HCT116 (cell line): ENCODE measurements around the gene ARHGEF11. TPM values are rescaled to one million over a fixed set of nuclear protein-coding genes. Genes with fewer than 3 reads are reported as not detected.

Source experiments
- ATAC-seq: fragments of 200-7000 bp; cut with Tn5 transposase; 2 replicates; pipeline ENCODE4 v1.9.1; 2020; ENCODE audit warnings: mild to moderate bottlenecking, moderate library complexity
- BruUV-seq: library from RNA; stranded (reverse); fragments of 400-500 nt; replicated peaks from 2 replicates; lab custom pipeline; 2021; lab: Mats Ljungman, UMichigan
- CTCF ChIA-PET: fragments of 300-600 bp; sonication (Branson Sonifier 250); formaldehyde crosslinking; loops from one replicate; lab custom pipeline; 2021; ENCODE audit warnings: antibody characterized with exemption; lab: Charles Lee
- POLR2A ChIA-PET: fragments of 300-600, 350-600 bp; sonication (Branson Sonifier 250); formaldehyde crosslinking; loops from one replicate; lab custom pipeline; 2021; ENCODE audit warnings: antibody characterized with exemption; lab: Charles Lee
- RAD21 ChIA-PET, 2 experiments: fragments of 300-600 bp; sonication (Branson Sonifier 250); formaldehyde crosslinking; loops; one replicate each; lab custom pipeline; 2023; ENCODE audit warnings: low total read pairs in 2 of 2; ENCODE audit not compliant: uncharacterized antibody in 2 of 2, unreplicated experiment in 2 of 2, low non-redundant PET in 1 of 2; lab: Charles Lee
- DNase-seq: peaks from one replicate; pipeline ENCODE4 v3.0.0-alpha.2; 2010; ENCODE audit warnings: low read depth, low spot score
- H2AFZ ChIP-seq: fragments of 200-600 bp; shearing (Covaris generic), sonication (generic); 2 replicates; pipeline ENCODE4 v1.6.1; 2017; ENCODE audit warnings: low read depth, mixed run types, mixed read lengths, antibody characterized with exemption, low read length; ENCODE audit not compliant: poor library complexity, severe bottlenecking
- H3K27ac ChIP-seq: 2 replicates; pipeline ENCODE4 v1.5.1; 2012; ENCODE audit warnings: low read depth, low read length
- H3K27me3 ChIP-seq: fragments of 200-600 bp; sonication (generic); 2 replicates; pipeline ENCODE4 v1.6.1; 2016; ENCODE audit warnings: mixed run types, low read length, mixed read lengths; ENCODE audit not compliant: insufficient read depth
- H3K36me3 ChIP-seq, 2 experiments: fragments of 200-500 bp in 1 of 2; fragments of 200-600 bp in 1 of 2; sonication (Bioruptor generic) in 1 of 2; sonication (generic) in 1 of 2; 2 replicates each; pipeline versions ENCODE4 v1.5.1 to v1.6.1; 2014 to 2016; ENCODE audit warnings: low read length in 2 of 2, inconsistent platforms in 1 of 2, mixed read lengths in 1 of 2, mixed run types in 1 of 2; ENCODE audit not compliant: insufficient read depth in 2 of 2, control insufficient read depth in 1 of 2
- H3K4me1 ChIP-seq, 2 experiments: fragments of 200-600 bp in 1 of 2; sonication (generic) in 1 of 2; 2 replicates each; pipeline versions ENCODE4 v1.5.1 to v1.6.1; 2012 to 2017; ENCODE audit warnings: low read length in 2 of 2, inconsistent platforms in 1 of 2, mild to moderate bottlenecking in 1 of 2, mixed read lengths in 1 of 2, mixed run types in 1 of 2, moderate library complexity in 1 of 2; ENCODE audit not compliant: insufficient read depth in 2 of 2, control insufficient read depth in 1 of 2
- H3K4me2 ChIP-seq: fragments of 200-600 bp; sonication (generic); 2 replicates; pipeline ENCODE4 v1.6.1; 2017; ENCODE audit warnings: mixed run types, low read length, mixed read lengths
- H3K4me3 ChIP-seq, 2 experiments: fragments of 200-600 bp in 1 of 2; sonication (generic) in 1 of 2; replicated peaks in 1 of 2; 2 replicates each; pipeline ENCODE4 v1.5.1; 2011 to 2016; ENCODE audit warnings: low read length in 2 of 2, control low read depth in 1 of 2, low read depth in 1 of 2, mild to moderate bottlenecking in 1 of 2, mixed read lengths in 1 of 2, mixed run types in 1 of 2
- H3K79me2 ChIP-seq: fragments of 200-600 bp; sonication (generic); 2 replicates; pipeline ENCODE4 v1.6.1; 2017; ENCODE audit warnings: mild to moderate bottlenecking, mixed run types, low read length, moderate library complexity, mixed read lengths; ENCODE audit not compliant: insufficient read depth
- H3K9ac ChIP-seq: fragments of 200-600 bp; sonication (generic); 2 replicates; pipeline ENCODE4 v1.6.1; 2016; ENCODE audit warnings: low read length, mixed read lengths
- H3K9me2 ChIP-seq: fragments of 200-600 bp; sonication (generic), shearing (Covaris generic); 2 replicates; pipeline ENCODE4 v1.6.1; 2017; ENCODE audit warnings: mixed run types, mild to moderate bottlenecking, moderate library complexity; ENCODE audit not compliant: insufficient read depth
- H3K9me3 ChIP-seq, 2 experiments: fragments of 200-500 bp in 1 of 2; fragments of 200-600 bp in 1 of 2; sonication (Bioruptor generic) in 1 of 2; sonication (generic) in 1 of 2; 2 replicates each; pipeline ENCODE4 v1.6.1; 2014 to 2017; ENCODE audit warnings: low read length in 2 of 2, mixed read lengths in 2 of 2, inconsistent platforms in 1 of 2, low read depth in 1 of 2, mild to moderate bottlenecking in 1 of 2, mixed run types in 1 of 2, moderate library complexity in 1 of 2; ENCODE audit not compliant: control insufficient read depth in 1 of 2, insufficient read depth in 1 of 2
- H4K20me1 ChIP-seq: fragments of 200-600 bp; sonication (generic), shearing (Covaris generic); 2 replicates; pipeline ENCODE4 v1.6.1; 2017; ENCODE audit warnings: mixed run types, mild to moderate bottlenecking, moderate library complexity; ENCODE audit not compliant: insufficient read depth
- CEBPB ChIP-seq: IDR thresholded peaks from 2 replicates; pipeline ENCODE4 v1.6.1; 2012; ENCODE audit warnings: low read depth
- EGR1 ChIP-seq: IDR thresholded peaks from 2 replicates; pipeline ENCODE4 v1.6.1; 2012; ENCODE audit warnings: low read depth
- ELF1 ChIP-seq: IDR thresholded peaks from 2 replicates; pipeline ENCODE4 v1.6.1; 2012; ENCODE audit warnings: low read depth, borderline replicate concordance
- EZH2 ChIP-seq: fragments of 200-600 bp; sonication (generic); IDR thresholded peaks from 2 replicates; pipeline ENCODE4 v1.6.1; 2017; ENCODE audit warnings: antibody characterized with exemption, mixed run types
- FOSL1 ChIP-seq: IDR thresholded peaks from 2 replicates; pipeline ENCODE4 v1.6.1; 2012; ENCODE audit warnings: low read depth
- MAX ChIP-seq: IDR thresholded peaks from 2 replicates; pipeline ENCODE4 v1.6.1; 2012
- POLR2A ChIP-seq: IDR thresholded peaks from 2 replicates; pipeline ENCODE4 v1.7.0; 2011; ENCODE audit warnings: borderline replicate concordance; ENCODE audit not compliant: insufficient read depth, insufficient read length; ENCODE audit errors: extremely low read depth
- POLR2AphosphoS5 ChIP-seq: IDR thresholded peaks from 2 replicates; pipeline ENCODE4 v1.6.1; 2011; ENCODE audit warnings: mild to moderate bottlenecking, low read depth, low read length, moderate library complexity
- RAD21 ChIP-seq: IDR thresholded peaks from 2 replicates; pipeline ENCODE4 v1.6.1; 2012; ENCODE audit warnings: low read depth, mild to moderate bottlenecking
- REST ChIP-seq: IDR thresholded peaks from 2 replicates; pipeline ENCODE4 v1.6.1; 2012; ENCODE audit warnings: low read depth
- SIN3A ChIP-seq: IDR thresholded peaks from 2 replicates; pipeline ENCODE4 v1.6.1; 2012; ENCODE audit warnings: low read depth
- SP1 ChIP-seq: IDR thresholded peaks from 2 replicates; pipeline ENCODE4 v1.6.1; 2012; ENCODE audit warnings: low read depth
- SRF ChIP-seq: IDR thresholded peaks from 2 replicates; pipeline ENCODE4 v1.6.1; 2012; ENCODE audit warnings: low read depth
- TCF7L2 ChIP-seq: IDR thresholded peaks from 2 replicates; pipeline ENCODE4 v1.7.0; 2011; ENCODE audit warnings: borderline replicate concordance, inconsistent platforms; ENCODE audit not compliant: insufficient read depth, insufficient read length; ENCODE audit errors: extremely low read depth
- YY1 ChIP-seq: IDR thresholded peaks from 2 replicates; pipeline ENCODE4 v1.6.1; 2011; ENCODE audit warnings: low read length, low read depth, moderate library complexity, mild to moderate bottlenecking; ENCODE audit not compliant: insufficient replicate concordance; ENCODE audit errors: extremely low read depth
- intact Hi-C: fragments of 100-400 bp; cut with micrococcal nuclease; formaldehyde crosslinking; loops from 2 replicates; pipeline ENCODE4 v1.10.0; 2022
- total RNA-seq: library from RNA; stranded (reverse); gene quantifications from one replicate; pipeline ENCODE4 v1.2.1, GENCODE V29; 2021; ENCODE audit not compliant: unreplicated experiment
- TF ChIP-seq, protein P1 (sequence below), 3 experiments: fragments of 200-600 bp in 1 of 3; sonication (generic) in 1 of 3; IDR thresholded peaks in 2 of 3; conservative IDR thresholded peaks in 1 of 3; 2 replicates each; pipeline ENCODE4 v1.5.1; 2012 to 2017; ENCODE audit warnings: low read depth in 2 of 3, low read length in 2 of 3, antibody characterized with exemption in 1 of 3, borderline replicate concordance in 1 of 3, control low read depth in 1 of 3, mild to moderate bottlenecking in 1 of 3, mixed read lengths in 1 of 3, mixed run types in 1 of 3, moderate library complexity in 1 of 3; ENCODE audit not compliant: insufficient read depth in 1 of 3

ARHGEF11 gene
- total RNA-seq, 1 experiment from 2014 or later, result 28.9 TPM

DNA sequence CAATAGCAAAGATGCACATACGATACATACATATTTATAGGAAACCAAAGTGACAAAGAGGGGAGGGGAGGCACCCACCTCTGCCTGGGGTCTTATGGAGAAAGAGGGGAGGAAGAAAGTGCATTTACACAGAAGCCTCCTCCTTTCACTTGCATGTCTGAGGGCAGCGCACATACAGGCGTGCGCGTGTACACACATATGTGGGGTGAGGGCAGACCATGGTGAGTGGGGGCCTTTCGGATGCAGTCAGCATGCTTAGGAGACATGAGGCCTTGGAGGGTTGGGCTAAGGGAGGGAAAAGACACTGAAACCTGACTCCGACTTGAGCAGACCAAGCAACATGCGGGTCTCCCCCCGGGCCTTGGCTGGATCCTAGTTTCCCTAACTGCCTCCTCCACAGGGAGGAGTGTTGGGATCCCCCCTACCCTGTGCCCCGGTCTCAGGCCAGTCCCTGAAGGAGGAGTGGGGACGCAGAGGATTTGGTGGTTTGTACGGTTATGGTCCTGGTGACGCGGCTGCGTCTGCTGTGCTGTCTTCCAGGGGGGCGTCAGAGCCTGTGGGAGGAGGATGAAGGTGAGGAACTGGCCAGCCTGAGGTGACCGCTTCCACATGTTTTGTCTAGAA is 109.9 kb downstream of the ARHGEF11 start:
- no peak for TF ChIP-seq YY1
- TF ChIP-seq SIN3A, result no peak
- TF ChIP-seq MAX, result no peak
- TF ChIP-seq SRF, result no peak
- TF ChIP-seq FOSL1, result no peak
- TF ChIP-seq POLR2AphosphoS5, result no peak
- TF ChIP-seq POLR2A, result no peak
- TF ChIP-seq EGR1, result no peak
- TF ChIP-seq TCF7L2, result no peak
- no peak for TF ChIP-seq SP1
- no peak for TF ChIP-seq RAD21
- no peak for TF ChIP-seq ELF1
- no peak for TF ChIP-seq REST
- TF ChIP-seq EZH2, result no peak
- TF ChIP-seq, protein P1, sequence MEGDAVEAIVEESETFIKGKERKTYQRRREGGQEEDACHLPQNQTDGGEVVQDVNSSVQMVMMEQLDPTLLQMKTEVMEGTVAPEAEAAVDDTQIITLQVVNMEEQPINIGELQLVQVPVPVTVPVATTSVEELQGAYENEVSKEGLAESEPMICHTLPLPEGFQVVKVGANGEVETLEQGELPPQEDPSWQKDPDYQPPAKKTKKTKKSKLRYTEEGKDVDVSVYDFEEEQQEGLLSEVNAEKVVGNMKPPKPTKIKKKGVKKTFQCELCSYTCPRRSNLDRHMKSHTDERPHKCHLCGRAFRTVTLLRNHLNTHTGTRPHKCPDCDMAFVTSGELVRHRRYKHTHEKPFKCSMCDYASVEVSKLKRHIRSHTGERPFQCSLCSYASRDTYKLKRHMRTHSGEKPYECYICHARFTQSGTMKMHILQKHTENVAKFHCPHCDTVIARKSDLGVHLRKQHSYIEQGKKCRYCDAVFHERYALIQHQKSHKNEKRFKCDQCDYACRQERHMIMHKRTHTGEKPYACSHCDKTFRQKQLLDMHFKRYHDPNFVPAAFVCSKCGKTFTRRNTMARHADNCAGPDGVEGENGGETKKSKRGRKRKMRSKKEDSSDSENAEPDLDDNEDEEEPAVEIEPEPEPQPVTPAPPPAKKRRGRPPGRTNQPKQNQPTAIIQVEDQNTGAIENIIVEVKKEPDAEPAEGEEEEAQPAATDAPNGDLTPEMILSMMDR (IDR thresholded peaks at IDR 0.05 in 2 of 3, conservative IDR thresholded peaks at IDR 0.05 in 1 of 3; ENCODE audit: borderline replicate concordance in 1 of 3, insufficient read depth in 1 of 3, low read depth in 2 of 3, low read length in 2 of 3), result no peak
- TF ChIP-seq CEBPB, result no peak
- ChIA-PET POLR2A (no interaction called here), CTCF (interaction anchor here (1.8 kb wide), 1 partner anchor 8 kb away, joined by 4 read pairs; no protein-coding TSS in a partner anchor), RAD21 (no interaction called here)
- DNase-seq (no peak), ATAC-seq (no peak)
- no peaks in the 10 kb centered on the region for H3K9me3 ChIP-seq
- H3K9me2 ChIP-seq, result no peaks in the 10 kb centered on the region
- H3K27me3 ChIP-seq, result no peaks in the 10 kb centered on the region
- no peak overlapping the region for H2AFZ ChIP-seq
- H3K27ac ChIP-seq, result no peak overlapping the region
- H4K20me1 ChIP-seq, result no peaks in the 10 kb centered on the region
- H3K9ac ChIP-seq, result no peak overlapping the region
- no peak overlapping the region for H3K4me2 ChIP-seq
- no peak overlapping the region for H3K4me3 ChIP-seq
- H3K79me2 ChIP-seq, result no peaks in the 10 kb centered on the region
- BruUV-seq, result no TSS peak
- peaks cover 0 to 3% of the 10 kb centered on the region in 2 experiments; a peak in 3 of 4 replicates for H3K36me3 ChIP-seq
- no peaks in the 10 kb centered on the region for H3K4me1 ChIP-seq
- intact Hi-C loops, result no loop called here
